HepG2 (cell line): ENCODE measurements around the gene SERTAD1. TPM values are rescaled to one million over a fixed set of nuclear protein-coding genes. Genes with fewer than 3 reads are reported as not detected.

Experiments
- ELF1 ChIP-seq: sonication (generic); formaldehyde crosslinking; IDR thresholded peaks from 2 replicates; pipeline ENCODE4 v1.4.0; 2020; ENCODE audit warnings: missing genetic modification reagents
- EZH2 ChIP-seq: conservative IDR thresholded peaks from 2 replicates; pipeline ENCODE4 v1.6.1; 2012; ENCODE audit warnings: mild to moderate bottlenecking, low read depth, low read length, moderate library complexity
- HNF4G ChIP-seq, 2 experiments: sonication (generic) in 1 of 2; formaldehyde crosslinking in 1 of 2; IDR thresholded peaks; 2 replicates each; pipeline versions ENCODE4 v1.4.0 to v1.6.1; 2011 to 2020; ENCODE audit warnings: borderline replicate concordance in 2 of 2, low read depth in 2 of 2, mild to moderate bottlenecking in 2 of 2, low read length in 1 of 2, missing genetic modification reagents in 1 of 2, moderate library complexity in 1 of 2
- NCOA1 ChIP-seq: sonication (generic); formaldehyde crosslinking; IDR thresholded peaks from 2 replicates; pipeline ENCODE4 v1.9.0; 2021; ENCODE audit warnings: missing genetic modification reagents
- RFXAP ChIP-seq: sonication (generic); formaldehyde crosslinking; IDR thresholded peaks from 2 replicates; pipeline ENCODE4 v1.4.0; 2020; ENCODE audit warnings: missing genetic modification reagents, borderline replicate concordance
- TGIF2 ChIP-seq: IDR thresholded peaks from 2 replicates; pipeline ENCODE4 v1.6.1; 2016; ENCODE audit warnings: control low read depth, missing compliant biosample characterization
- ZFP36 ChIP-seq: fragments of 150-350 bp; IDR thresholded peaks from 2 replicates; pipeline ENCODE4 v1.6.1; 2018; ENCODE audit warnings: borderline replicate concordance, low read length, low read depth; ENCODE audit not compliant: partially characterized antibody
- ZNF143 ChIP-seq: sonication (generic); formaldehyde crosslinking; IDR thresholded peaks from 2 replicates; pipeline ENCODE4 v1.4.0; 2020; ENCODE audit warnings: missing genetic modification reagents
- ZNF274 ChIP-seq: sonication (generic); formaldehyde crosslinking; IDR thresholded peaks from 2 replicates; pipeline ENCODE4 v1.5.1; 2020; ENCODE audit warnings: mild to moderate bottlenecking, missing genetic modification reagents
- ZNF30 ChIP-seq: sonication (generic); formaldehyde crosslinking; IDR thresholded peaks from 2 replicates; pipeline ENCODE4 v1.5.0; 2020; ENCODE audit warnings: mild to moderate bottlenecking, missing genetic modification reagents
- polyA plus RNA-seq, 8 experiments: library from polyadenylated mRNA; depleted of rRNA in 3 of 8; stranded (reverse) in 7 of 8; unstranded in 1 of 8; fragments of >200 nt; fragmentation: Illumina TruSeq in 4 of 8; extraction: Trizol in 4 of 8; gene quantifications; 2 replicates each; pipeline versions ENCODE4 v1.2.1 to v1.2.3, GENCODE V29; 2011 to 2016; ENCODE audit warnings: low read depth in 4 of 8, missing spikeins in 1 of 8, mixed read lengths in 1 of 8; ENCODE audit not compliant: insufficient read depth in 1 of 8
- total RNA-seq, 5 experiments: library from RNA; depleted of rRNA; stranded (reverse); fragments of >200 nt; fragmentation: Illumina TruSeq; extraction: Trizol; gene quantifications; 2 replicates each; pipeline ENCODE4 v1.2.3, GENCODE V29; 2016; ENCODE audit warnings: low read depth in 1 of 5
- TF ChIP-seq, protein P1 (sequence below): sonication (generic); formaldehyde crosslinking; IDR thresholded peaks from 2 replicates; pipeline ENCODE4 v1.4.0; 2020; ENCODE audit warnings: mild to moderate bottlenecking, missing genetic modification reagents
- TF ChIP-seq, protein P2 (sequence below): sonication (generic); formaldehyde crosslinking; conservative IDR thresholded peaks from 2 replicates; pipeline ENCODE4 v1.5.0; 2020; ENCODE audit warnings: missing genetic modification reagents
- TF ChIP-seq, protein P3 (sequence below): sonication (generic); formaldehyde crosslinking; IDR thresholded peaks from 2 replicates; pipeline ENCODE4 v1.4.0; 2020; ENCODE audit warnings: missing genetic modification reagents, mild to moderate bottlenecking, borderline replicate concordance

SERTAD1 gene
- total and polyA plus RNA-seq, 2 of the 13 experiments (the other 11 are each of a cell fraction or from before 2014, with no cell fraction given): 4.3 to 4.5 TPM

DNA sequence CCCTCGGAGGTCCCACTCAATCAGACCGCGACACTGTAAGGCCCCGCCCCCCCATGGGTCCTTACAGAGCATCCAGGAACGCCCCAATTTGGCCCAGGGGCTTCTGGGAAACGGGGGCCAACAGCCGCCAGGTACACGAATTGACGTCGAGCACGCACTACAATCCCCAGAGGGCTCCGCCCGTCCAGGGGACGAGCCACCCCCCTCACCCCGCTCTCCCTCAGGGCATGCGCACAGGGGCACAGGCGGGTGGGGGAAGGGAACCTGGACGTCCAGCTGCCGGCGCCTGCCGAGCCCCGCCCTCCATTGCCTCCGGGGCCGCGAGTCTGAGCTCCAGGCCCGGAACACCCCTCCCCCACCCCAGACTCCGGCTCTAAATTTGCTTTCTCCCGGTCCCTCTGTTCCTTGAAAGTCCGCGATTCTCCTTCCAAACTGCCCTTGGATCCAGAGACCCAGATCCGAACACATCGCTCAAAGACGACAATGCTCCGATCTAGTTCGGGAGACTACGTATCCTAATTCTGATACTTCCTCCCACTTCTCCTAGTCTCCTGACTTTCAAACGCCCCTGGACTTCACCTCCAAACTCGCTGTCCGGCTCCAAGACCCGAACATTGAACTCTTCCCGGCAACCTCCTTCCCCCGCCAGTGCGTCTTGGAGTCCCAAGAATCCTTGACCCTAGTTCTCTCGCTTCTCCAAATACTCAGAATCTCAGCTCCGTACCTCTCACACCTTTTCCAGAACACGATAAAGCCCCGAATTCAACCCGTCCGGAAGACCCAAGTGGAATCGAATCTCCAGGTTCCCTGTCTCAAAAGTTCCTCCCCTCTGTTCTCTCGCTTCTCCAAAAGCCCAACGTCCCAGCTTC lies 17.6 kb upstream of the SERTAD1 start (continued):
- TF ChIP-seq, protein P1, sequence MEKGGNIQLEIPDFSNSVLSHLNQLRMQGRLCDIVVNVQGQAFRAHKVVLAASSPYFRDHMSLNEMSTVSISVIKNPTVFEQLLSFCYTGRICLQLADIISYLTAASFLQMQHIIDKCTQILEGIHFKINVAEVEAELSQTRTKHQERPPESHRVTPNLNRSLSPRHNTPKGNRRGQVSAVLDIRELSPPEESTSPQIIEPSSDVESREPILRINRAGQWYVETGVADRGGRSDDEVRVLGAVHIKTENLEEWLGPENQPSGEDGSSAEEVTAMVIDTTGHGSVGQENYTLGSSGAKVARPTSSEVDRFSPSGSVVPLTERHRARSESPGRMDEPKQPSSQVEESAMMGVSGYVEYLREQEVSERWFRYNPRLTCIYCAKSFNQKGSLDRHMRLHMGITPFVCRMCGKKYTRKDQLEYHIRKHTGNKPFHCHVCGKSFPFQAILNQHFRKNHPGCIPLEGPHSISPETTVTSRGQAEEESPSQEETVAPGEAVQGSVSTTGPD (CRISPR knock-in tag): no peak
- TF ChIP-seq TGIF2 (CRISPR knock-in tag) (no peak), ZNF274 (CRISPR knock-in tag) (no peak), HNF4G (IDR thresholded peaks at IDR 0.05; ENCODE audit: borderline replicate concordance, low read depth, low read length) (peak; percentile 44; the same call in 1 of the 2 replicates), HNF4G (CRISPR knock-in tag; IDR thresholded peaks at IDR 0.05; ENCODE audit: borderline replicate concordance, low read depth) (no peak), ZNF143 (CRISPR knock-in tag) (peak; percentile 91), ZNF30 (CRISPR knock-in tag) (no peak), NCOA1 (CRISPR knock-in tag) (no peak), ZFP36 (no peak), RFXAP (CRISPR knock-in tag) (peak; percentile 64; the same call in 1 of the 2 replicates), EZH2 (no peak), ELF1 (CRISPR knock-in tag) (peak; percentile 40; the same call in 1 of the 2 replicates)
- TF ChIP-seq, protein P2, sequence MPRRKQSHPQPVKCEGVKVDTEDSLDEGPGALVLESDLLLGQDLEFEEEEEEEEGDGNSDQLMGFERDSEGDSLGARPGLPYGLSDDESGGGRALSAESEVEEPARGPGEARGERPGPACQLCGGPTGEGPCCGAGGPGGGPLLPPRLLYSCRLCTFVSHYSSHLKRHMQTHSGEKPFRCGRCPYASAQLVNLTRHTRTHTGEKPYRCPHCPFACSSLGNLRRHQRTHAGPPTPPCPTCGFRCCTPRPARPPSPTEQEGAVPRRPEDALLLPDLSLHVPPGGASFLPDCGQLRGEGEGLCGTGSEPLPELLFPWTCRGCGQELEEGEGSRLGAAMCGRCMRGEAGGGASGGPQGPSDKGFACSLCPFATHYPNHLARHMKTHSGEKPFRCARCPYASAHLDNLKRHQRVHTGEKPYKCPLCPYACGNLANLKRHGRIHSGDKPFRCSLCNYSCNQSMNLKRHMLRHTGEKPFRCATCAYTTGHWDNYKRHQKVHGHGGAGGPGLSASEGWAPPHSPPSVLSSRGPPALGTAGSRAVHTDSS (CRISPR knock-in tag): no peak
- TF ChIP-seq, protein P3, sequence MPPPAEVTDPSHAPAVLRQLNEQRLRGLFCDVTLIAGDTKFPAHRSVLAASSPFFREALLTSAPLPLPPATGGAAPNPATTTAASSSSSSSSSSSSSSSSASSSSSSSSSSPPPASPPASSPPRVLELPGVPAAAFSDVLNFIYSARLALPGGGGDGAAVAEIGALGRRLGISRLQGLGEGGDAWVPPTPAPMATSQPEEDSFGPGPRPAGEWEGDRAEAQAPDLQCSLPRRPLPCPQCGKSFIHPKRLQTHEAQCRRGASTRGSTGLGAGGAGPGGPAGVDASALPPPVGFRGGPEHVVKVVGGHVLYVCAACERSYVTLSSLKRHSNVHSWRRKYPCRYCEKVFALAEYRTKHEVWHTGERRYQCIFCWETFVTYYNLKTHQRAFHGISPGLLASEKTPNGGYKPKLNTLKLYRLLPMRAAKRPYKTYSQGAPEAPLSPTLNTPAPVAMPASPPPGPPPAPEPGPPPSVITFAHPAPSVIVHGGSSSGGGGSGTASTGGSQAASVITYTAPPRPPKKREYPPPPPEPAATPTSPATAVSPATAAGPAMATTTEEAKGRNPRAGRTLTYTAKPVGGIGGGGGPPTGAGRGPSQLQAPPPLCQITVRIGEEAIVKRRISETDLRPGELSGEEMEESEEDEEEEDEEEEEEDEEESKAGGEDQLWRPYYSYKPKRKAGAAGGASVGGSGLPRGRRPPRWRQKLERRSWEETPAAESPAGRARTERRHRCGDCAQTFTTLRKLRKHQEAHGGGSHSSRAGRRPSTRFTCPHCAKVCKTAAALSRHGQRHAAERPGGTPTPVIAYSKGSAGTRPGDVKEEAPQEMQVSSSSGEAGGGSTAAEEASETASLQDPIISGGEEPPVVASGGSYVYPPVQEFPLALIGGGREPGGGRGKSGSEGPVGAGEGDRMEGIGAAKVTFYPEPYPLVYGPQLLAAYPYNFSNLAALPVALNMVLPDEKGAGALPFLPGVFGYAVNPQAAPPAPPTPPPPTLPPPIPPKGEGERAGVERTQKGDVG (CRISPR knock-in tag): no peak
- TF ChIP-seq, all 625 proteins: peak for 149
